ENCODE results near the gene KRT8. TPM values are rescaled to one million over a fixed set of nuclear protein-coding genes. Genes with fewer than 3 reads are reported as not detected.
A peak's percentile ranks its signal among the peaks of the same experiment; 100 is the strongest.

Gene KRT8
- total and polyA plus RNA-seq, 5 donors from 2014 or later, result 0.13 to 0.73 TPM; not detected in 3

- no peaks in the 10 kb centered on the region for H3K27me3 Mint-ChIP-seq
- H3K9me3 Mint-ChIP-seq, result peaks cover 0 to 2% (median 0%) of the 10 kb centered on the region in 7 donors
- H3K27ac Mint-ChIP-seq, result no peak overlapping the region
- Histone ChIP-seq H3K27me3 (ENCODE audit: control insufficient read depth, insufficient read depth, low read length) (no peaks in the 10 kb centered on the region), H3K4me1 (ENCODE audit: control insufficient read depth, insufficient read depth, low read length, poor library complexity, severe bottlenecking) (peaks cover 8% of the 10 kb centered on the region), H3K9me3 (ENCODE audit: control insufficient read depth in 2 of 2, low read length in 2 of 2) (no peaks in the 10 kb centered on the region), H3K36me3 (ENCODE audit: control insufficient read depth, insufficient read depth, low read length) (no peaks in the 10 kb centered on the region), H3K27ac (ENCODE audit: insufficient read depth, low read length, poor library complexity, severe bottlenecking) (no peak overlapping the region), H3K4me3 (ENCODE audit: low read depth, low read length) (no peak overlapping the region)
- no peaks in the 10 kb centered on the region for H3K36me3 Mint-ChIP-seq
- no peak for DNase-seq
- H3K4me3 Mint-ChIP-seq, result no peak overlapping the region
- peaks cover 4 to 9% (median 5%) of the 10 kb centered on the region in 4 donors for H3K4me1 Mint-ChIP-seq
- ATAC-seq (ENCODE audit: low read depth in 2 of 2), result no peak
Measured at GRCh38 chr12:52901715-52902541, 2.9 kb downstream of the KRT8 start.

DNA sequence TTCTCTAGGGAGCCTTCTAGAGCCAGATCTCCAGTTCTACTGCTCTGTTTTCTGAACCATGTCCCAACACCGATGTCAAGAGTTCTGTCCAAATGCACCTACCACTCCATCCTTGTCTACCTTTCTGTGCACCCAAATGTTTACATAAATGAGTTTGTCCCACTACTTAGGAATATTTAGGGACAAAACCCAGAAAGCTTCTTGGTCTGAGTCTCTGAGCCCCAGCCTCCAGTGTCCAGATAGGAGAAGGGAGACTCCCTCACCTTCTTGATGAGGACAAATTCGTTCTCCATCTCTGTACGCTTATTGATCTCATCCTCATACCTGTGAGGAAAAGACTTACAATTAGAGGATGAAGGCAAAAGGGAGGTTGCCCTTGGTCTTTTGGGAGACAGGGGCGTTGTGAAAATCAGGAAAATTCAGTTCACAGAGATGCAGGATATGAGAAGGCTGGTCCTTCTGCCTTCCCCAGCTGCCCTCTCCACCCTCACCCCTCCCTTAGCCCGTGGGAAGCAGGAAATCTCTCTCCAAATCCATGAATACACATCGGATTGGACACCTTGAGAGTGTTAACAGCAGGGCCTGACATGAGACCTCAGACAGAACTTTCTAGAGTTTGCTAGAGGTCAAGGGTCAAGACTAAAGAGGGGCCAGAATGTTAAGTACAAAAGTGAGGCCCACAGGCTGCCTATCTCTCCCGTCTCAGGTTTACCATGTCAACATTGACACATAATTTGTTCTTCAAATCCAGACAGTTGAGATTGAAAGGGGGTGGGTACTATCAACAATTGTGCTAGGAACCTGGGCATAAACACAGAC is 3.8 kb downstream of the KRT8 start:
- H3K9me3 Mint-ChIP-seq, result peaks cover 0 to 2% (median 0%) of the 10 kb centered on the region in 7 donors
- H3K27me3 ChIP-seq (ENCODE audit: control insufficient read depth, insufficient read depth, low read length), result no peaks in the 10 kb centered on the region
- H3K4me3 Mint-ChIP-seq, result no peak overlapping the region
- H3K27me3 Mint-ChIP-seq, result no peaks in the 10 kb centered on the region
- peaks cover 4 to 9% (median 5%) of the 10 kb centered on the region in 4 donors for H3K4me1 Mint-ChIP-seq
- no peak overlapping the region for H3K27ac ChIP-seq (ENCODE audit: insufficient read depth, low read length, poor library complexity, severe bottlenecking)
- no peaks in the 10 kb centered on the region for H3K36me3 ChIP-seq (ENCODE audit: control insufficient read depth, insufficient read depth, low read length)
- H3K9me3 ChIP-seq (ENCODE audit: control insufficient read depth in 2 of 2, low read length in 2 of 2), result no peaks in the 10 kb centered on the region
- DNase-seq (no peak), ATAC-seq (ENCODE audit: low read depth in 2 of 2) (no peak)
- no peaks in the 10 kb centered on the region for H3K36me3 Mint-ChIP-seq
- no peak overlapping the region for H3K4me3 ChIP-seq (ENCODE audit: low read depth, low read length)
- peaks cover 8% of the 10 kb centered on the region for H3K4me1 ChIP-seq (ENCODE audit: control insufficient read depth, insufficient read depth, low read length, poor library complexity, severe bottlenecking)
- no peak overlapping the region for H3K27ac Mint-ChIP-seq

DNA sequence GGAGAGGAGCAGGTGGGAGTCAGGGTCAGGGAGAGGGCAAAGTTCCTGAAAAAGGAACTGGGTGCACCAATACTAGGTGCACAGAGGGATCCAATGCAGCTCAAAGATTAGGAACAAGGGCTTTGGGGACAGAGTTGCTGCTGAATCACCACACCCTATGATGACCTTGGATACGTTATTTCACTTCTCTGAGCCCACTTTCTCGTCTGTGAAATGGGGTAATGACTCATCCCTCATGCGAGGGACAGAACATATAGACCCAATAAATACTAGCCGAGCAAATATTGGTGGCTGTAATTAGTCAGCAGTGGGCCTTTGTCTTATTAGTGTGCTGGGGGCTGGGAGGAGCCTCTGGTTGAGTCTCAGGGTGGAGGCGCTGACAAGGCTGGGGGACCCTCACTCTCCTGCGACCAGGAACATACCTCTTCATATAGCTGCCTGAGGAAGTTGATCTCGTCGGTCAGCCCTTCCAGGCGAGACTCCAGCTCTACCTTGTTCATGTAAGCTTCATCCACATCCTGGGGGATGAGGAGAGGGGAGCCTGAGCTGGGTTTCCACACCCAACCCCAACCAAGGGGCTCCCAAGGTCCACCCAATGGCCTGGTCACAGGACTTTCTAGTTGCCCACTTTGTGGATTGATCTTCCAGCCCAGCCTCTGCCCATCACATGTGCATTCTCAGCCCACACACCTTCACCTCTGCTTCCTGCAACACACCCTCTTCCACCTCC is 4.5 kb downstream of the KRT8 start:
- no peak for ATAC-seq (ENCODE audit: low read depth in 2 of 2)
- DNase-seq, result no peak
- Mint-ChIP-seq H3K27me3 (no peaks in the 10 kb centered on the region), H3K4me3 (no peak overlapping the region), H3K4me1 (peaks cover 4 to 9% (median 5%) of the 10 kb centered on the region in 4 donors), H3K27ac (no peak overlapping the region), H3K9me3 (peaks cover 0 to 2% (median 0%) of the 10 kb centered on the region in 7 donors), H3K36me3 (no peaks in the 10 kb centered on the region)
- Histone ChIP-seq H3K36me3 (ENCODE audit: control insufficient read depth, insufficient read depth, low read length) (no peaks in the 10 kb centered on the region), H3K27ac (ENCODE audit: insufficient read depth, low read length, poor library complexity, severe bottlenecking) (no peak overlapping the region), H3K9me3 (ENCODE audit: control insufficient read depth in 2 of 2, low read length in 2 of 2) (no peaks in the 10 kb centered on the region), H3K27me3 (ENCODE audit: control insufficient read depth, insufficient read depth, low read length) (no peaks in the 10 kb centered on the region), H3K4me1 (ENCODE audit: control insufficient read depth, insufficient read depth, low read length, poor library complexity, severe bottlenecking) (peaks cover 8% of the 10 kb centered on the region), H3K4me3 (ENCODE audit: low read depth, low read length) (no peak overlapping the region)

DNA sequence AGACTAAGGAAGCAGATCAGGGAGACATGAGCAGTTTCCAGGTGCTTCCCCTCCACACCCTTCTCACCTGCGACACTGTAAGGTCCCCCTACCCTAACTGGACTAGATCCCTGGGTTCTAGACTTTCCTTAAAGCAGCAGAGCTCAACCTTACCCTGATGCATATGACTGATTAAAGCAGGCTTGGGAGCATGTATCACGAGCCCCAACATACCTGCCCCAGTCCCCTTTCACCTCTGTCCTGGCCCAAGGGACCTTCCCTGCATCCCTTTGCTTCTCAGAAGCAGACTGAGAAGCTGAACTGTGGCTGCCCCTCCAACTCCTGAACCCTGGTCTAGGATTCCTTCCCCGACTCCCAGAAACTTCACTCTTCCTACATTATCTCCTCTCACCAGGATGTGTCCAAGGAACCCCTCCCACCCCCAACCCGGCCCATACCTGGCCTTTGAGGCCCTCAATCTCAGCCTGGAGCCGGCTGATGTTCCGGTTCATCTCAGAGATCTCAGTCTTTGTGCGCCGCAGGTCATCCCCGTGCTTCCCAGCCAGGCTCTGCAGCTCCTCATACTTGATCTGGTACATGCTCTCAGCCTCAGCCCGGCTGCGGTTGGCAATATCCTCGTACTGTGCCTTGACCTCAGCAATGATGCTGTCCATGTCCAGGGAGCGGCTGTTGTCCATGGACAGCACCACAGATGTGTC is 5.4 kb downstream of the KRT8 start:
- H3K27me3 ChIP-seq (ENCODE audit: control insufficient read depth, insufficient read depth, low read length), result no peaks in the 10 kb centered on the region
- H3K9me3 ChIP-seq (ENCODE audit: control insufficient read depth in 2 of 2, low read length in 2 of 2), result no peaks in the 10 kb centered on the region
- peaks cover 8% of the 10 kb centered on the region for H3K4me1 ChIP-seq (ENCODE audit: control insufficient read depth, insufficient read depth, low read length, poor library complexity, severe bottlenecking)
- Mint-ChIP-seq H3K4me3 (no peak overlapping the region), H3K27ac (no peak overlapping the region), H3K9me3 (peaks cover 0 to 2% (median 0%) of the 10 kb centered on the region in 7 donors), H3K27me3 (peaks cover 3% of the 10 kb centered on the region), H3K36me3 (no peaks in the 10 kb centered on the region), H3K4me1 (peaks cover 4 to 9% (median 5%) of the 10 kb centered on the region in 4 donors)
- no peaks in the 10 kb centered on the region for H3K36me3 ChIP-seq (ENCODE audit: control insufficient read depth, insufficient read depth, low read length)
- H3K27ac ChIP-seq (ENCODE audit: insufficient read depth, low read length, poor library complexity, severe bottlenecking), result no peak overlapping the region
- no peak for DNase-seq
- H3K4me3 ChIP-seq (ENCODE audit: low read depth, low read length), result no peak overlapping the region
- ATAC-seq (ENCODE audit: low read depth in 2 of 2), result no peak

DNA sequence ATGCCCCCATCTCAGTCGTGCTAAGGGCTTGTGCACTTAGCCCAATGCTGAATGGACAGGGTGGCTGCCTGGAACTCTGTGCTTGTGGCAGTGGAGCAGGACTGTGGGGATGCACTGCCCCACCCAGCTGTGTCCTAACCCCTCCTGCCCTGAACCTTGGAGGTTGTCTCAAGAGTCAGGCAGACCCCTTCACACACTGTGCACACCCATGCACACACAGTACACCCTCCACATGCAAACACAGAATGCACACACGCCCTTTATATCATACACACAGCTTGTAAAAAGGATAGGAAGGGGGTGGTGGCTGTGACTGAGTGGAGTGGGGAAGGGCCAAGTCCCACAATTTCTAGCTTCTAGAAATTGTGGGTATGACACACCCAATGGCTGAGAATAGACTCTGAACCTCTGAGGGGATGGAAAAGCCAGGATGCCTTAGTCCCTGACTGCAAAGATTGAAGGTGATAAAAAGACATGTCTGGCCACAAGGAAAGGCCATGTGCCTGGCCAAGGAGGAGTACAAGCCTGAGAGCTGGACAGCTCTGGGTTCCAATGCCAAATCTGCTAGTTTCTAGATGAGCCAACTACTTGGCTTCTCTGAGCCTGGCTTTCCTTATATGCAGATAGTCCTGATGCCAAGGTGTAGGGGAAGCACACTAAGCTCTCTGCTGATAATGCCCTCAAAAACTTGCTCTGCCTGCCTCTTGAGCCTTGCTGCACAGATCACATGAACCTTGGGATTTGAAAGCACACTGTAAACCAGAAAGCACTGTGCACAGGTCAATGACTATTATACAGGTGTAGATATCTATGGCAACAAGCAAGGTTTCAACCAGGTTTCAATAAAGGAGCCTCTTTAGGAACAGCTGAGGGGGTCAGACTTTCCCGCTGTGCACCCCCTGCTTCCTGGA is 8.4 kb downstream of the KRT8 start:
- no peak overlapping the region for H3K27ac Mint-ChIP-seq
- no peaks in the 10 kb centered on the region for H3K36me3 Mint-ChIP-seq
- peaks cover 7% of the 10 kb centered on the region for H3K27me3 Mint-ChIP-seq
- Histone ChIP-seq H3K27me3 (ENCODE audit: control insufficient read depth, insufficient read depth, low read length) (no peaks in the 10 kb centered on the region), H3K36me3 (ENCODE audit: control insufficient read depth, insufficient read depth, low read length) (no peaks in the 10 kb centered on the region), H3K9me3 (ENCODE audit: control insufficient read depth in 2 of 2, low read length in 2 of 2) (no peaks in the 10 kb centered on the region), H3K4me1 (ENCODE audit: control insufficient read depth, insufficient read depth, low read length, poor library complexity, severe bottlenecking) (no peaks in the 10 kb centered on the region), H3K27ac (ENCODE audit: insufficient read depth, low read length, poor library complexity, severe bottlenecking) (no peak overlapping the region), H3K4me3 (ENCODE audit: low read depth, low read length) (no peak overlapping the region)
- peaks cover 0 to 2% (median 0%) of the 10 kb centered on the region in 4 donors for H3K4me1 Mint-ChIP-seq
- peaks cover 0 to 2% (median 0%) of the 10 kb centered on the region in 7 donors for H3K9me3 Mint-ChIP-seq
- no peak for DNase-seq
- peak in 1 of 2 donors; percentile 16 for ATAC-seq (ENCODE audit: low read depth in 2 of 2)
- no peak overlapping the region for H3K4me3 Mint-ChIP-seq

GRCh38 chr12:52895726-52896189 is 9.1 kb downstream of the KRT8 start:
- Histone ChIP-seq H3K9me3 (ENCODE audit: control insufficient read depth in 2 of 2, low read length in 2 of 2) (no peaks in the 10 kb centered on the region), H3K4me3 (ENCODE audit: low read depth, low read length) (no peak overlapping the region), H3K27me3 (ENCODE audit: control insufficient read depth, insufficient read depth, low read length) (no peaks in the 10 kb centered on the region), H3K36me3 (ENCODE audit: control insufficient read depth, insufficient read depth, low read length) (no peaks in the 10 kb centered on the region), H3K27ac (ENCODE audit: insufficient read depth, low read length, poor library complexity, severe bottlenecking) (no peak overlapping the region), H3K4me1 (ENCODE audit: control insufficient read depth, insufficient read depth, low read length, poor library complexity, severe bottlenecking) (no peaks in the 10 kb centered on the region)
- ATAC-seq (ENCODE audit: low read depth in 2 of 2) (no peak), DNase-seq (no peak)
- H3K9me3 Mint-ChIP-seq, result peaks cover 0 to 2% (median 0%) of the 10 kb centered on the region in 7 donors
- no peak overlapping the region for H3K4me3 Mint-ChIP-seq
- H3K27me3 Mint-ChIP-seq, result peaks cover 7% of the 10 kb centered on the region
- H3K4me1 Mint-ChIP-seq, result peaks cover 0 to under 1% (median 0%) of the 10 kb centered on the region in 4 donors
- H3K27ac Mint-ChIP-seq, result no peak overlapping the region
- H3K36me3 Mint-ChIP-seq, result no peaks in the 10 kb centered on the region

All from CD4-positive, CD25-positive, alpha-beta regulatory T cell (primary cell).